Raji (cell line): ENCODE measurements around the gene SETBP1.

Source experiments
- POLR2A ChIP-seq: IDR thresholded peaks from 2 replicates; pipeline ENCODE4 v1.6.1; 2011; ENCODE audit warnings: low read depth, low read length, control low read depth; ENCODE audit not compliant: insufficient read depth

The SETBP1 gene

DNA sequence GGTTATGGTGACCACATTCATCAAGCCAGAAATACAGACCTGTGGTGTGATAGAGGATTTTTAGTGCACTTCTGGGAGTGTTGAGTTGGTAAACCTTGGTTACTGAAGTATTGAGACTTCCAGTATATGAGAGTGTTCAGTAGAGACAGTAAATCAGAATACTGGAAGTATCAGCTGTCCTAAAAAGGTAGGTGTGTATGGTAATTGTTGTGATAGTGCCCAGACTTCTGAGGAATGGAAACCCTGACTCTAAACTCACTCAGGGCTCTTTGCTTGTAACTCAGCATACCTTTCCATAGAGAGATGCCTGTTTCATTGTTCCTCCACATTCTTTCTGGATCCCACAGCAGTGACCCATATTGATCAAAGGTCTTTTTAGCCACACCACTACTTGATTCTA lies 217.1 kb downstream of the SETBP1 start:
- no peak for TF ChIP-seq POLR2A

DNA sequence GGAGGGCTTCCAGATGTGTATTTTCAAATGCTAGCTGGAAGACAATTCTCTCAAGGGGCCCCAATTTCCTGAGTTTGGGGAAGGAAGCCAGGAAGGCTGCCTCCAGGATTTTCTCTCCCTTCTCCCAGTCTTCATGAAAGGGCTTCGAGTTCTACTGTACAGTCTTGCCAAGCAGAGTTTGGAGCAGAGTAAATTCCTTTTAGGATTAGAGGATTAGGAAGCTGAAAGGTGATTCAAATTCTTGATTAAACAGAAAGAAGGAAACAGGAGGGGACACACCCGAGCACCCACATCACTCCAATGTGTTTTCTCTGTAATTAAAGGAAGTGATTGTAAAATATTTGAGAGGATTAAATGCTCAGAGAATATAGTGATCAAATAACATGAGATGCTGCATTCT lies 217.8 kb downstream of the SETBP1 start:
- TF ChIP-seq POLR2A = no peak

DNA sequence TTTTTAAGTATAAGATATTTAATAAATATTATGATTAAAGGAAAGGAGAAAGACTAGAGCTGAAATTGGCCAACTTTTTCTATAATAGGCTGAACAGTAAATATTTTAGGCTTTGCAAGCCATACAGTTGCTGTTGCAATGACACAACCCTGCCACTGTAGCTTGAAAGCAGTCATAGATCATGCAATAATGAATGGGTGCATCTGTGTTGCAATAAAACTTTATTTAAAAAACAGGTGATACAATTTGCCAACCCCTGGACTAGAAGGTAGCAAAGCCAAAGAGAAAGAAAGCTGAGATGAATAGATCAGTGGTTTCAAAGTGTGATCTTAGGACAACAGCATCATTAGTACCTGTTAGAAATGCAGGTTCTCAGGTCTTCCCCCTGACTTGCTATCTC lies 219.1 kb downstream of the SETBP1 start:
- no peak for TF ChIP-seq POLR2A

DNA sequence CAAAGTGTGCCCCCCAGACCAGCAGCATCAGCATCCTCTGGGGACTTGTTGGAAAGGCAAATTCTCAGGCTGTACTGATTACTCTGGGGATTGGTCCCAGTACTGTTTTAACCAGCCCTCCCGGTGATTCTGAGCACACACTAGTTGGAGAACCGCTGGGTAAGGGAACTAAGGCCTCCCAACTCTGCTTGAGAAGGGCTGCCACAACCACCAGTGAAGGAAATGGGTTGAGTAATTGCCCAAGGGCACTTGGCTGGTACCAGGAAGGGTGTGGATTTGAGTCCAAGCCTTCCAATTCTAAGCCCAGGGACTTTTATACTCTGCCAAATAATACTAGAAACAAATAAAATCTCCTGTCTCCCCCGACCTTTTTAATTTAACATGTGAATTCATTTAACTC lies 219.9 kb downstream of the SETBP1 start:
- no peak for TF ChIP-seq POLR2A

DNA sequence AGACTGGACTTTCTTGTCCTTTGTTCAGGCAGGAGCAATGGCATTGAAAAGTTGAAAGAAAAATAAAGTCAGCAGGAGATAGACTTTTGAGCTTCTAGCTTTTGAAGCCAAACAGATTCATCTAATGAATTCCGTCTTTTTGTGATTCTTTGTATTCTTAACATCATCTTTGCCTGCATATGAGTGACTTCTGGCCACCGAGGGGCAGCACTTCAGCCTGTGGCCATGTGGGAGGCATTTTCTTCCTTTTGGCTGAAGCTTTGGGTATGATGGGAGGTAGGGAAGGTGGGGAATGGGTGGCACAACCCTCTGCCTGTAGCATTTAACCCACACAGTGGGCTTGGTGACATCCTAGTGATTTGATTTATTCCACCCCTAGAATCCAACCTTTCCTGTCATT lies 220.6 kb downstream of the SETBP1 start:
- no peak for TF ChIP-seq POLR2A

DNA sequence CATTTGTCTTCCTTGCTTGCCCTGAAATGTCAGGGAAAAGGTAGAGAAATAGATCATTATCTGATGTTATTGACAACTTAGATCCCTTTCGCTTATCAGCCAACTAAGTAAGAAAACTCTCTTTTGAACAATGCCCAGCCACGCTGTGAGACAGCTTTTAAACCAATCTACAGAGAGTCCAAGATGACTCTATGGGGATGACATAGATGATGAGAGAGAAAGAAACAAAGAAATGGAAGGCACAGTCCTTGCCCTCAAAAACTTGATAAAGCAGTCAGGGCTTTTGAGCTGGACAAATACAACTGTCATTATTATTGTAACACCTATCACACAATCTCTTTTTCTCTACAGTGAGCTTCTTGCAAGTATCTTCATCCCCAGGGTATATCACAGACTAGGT lies 222.6 kb downstream of the SETBP1 start:
- TF ChIP-seq POLR2A = no peak

DNA sequence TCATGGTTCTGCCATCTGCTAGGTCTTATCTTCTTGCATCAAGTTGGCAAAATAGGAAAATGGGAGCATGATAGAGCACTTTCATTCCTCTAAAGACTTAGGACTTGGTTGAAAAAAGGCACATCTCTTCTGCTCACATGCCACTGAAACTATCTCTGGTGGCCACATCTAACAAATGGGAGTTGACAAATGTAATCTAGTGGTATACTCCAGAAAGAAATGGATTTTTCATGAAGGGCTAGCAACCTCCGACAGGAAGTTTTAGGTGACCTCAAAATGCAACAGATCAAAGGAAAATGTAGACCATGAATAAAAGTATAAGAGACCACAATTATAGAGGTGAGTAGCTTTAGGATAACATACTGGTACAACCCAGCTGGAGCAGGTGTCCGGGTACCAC lies 224.1 kb downstream of the SETBP1 start:
- TF ChIP-seq POLR2A = no peak

DNA sequence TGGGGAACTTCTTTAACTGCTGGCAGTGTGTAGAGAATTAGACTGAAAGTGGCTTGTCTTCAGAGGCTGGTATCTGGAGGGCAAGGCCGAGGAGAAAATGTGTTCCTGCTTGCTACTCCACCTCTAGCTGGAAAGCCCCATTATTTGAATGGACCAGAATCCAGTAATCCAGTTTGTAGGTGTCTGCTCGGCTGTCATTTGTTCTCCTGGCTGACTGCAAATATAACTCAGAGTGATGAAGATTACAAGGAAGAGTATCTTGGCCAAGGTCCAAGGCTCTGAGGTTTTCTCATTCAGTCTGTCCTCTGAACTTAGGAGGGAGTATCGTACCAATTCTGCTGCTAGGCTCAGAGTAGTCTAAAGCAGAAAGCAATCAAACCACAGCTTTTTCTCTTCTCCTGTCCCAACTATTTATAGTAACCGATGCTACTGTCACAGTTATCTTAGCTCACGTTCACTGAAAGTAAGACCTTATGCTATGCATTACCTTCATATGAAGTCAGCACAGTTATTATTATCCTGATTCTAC lies 228.6 kb downstream of the SETBP1 start:
- no peak for TF ChIP-seq POLR2A

DNA sequence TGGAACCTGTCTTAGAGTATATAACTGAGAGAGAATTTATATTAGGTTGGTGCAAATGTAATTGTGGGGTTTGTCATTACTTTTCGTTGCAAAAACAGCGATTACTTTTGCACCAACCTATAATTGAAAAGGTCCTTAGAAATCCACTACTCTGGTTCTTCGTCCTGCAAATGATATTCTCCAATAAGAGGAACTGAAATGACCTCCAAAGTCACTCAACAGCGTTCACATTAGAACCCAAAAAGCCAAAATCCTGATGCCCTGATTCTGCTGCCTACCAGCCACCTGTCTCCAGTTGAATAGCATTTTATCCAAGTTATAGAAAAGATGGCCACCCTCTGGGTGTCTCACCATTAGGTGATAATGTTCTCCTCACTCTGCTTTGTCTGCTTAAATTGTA lies 230.6 kb downstream of the SETBP1 start:
- no peak for TF ChIP-seq POLR2A

DNA sequence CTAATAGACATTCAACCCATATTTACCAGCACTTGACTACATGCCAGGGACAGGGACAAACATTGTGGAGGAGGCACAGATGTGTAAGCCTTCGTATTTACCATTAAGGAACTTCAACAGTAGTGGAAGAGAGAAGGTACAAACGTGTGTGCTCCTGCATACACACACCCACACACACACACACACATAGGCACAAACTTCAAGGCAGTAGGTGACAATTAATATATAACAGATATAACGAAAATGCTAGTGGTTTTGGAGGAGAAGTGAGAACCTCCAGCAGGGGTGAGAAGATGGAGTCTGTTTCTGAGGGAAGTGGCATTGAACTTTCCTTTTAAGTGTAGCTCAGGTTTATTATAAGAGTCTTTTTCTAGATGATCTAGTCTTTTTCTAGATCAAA lies 231.1 kb downstream of the SETBP1 start:
- TF ChIP-seq POLR2A = no peak

DNA sequence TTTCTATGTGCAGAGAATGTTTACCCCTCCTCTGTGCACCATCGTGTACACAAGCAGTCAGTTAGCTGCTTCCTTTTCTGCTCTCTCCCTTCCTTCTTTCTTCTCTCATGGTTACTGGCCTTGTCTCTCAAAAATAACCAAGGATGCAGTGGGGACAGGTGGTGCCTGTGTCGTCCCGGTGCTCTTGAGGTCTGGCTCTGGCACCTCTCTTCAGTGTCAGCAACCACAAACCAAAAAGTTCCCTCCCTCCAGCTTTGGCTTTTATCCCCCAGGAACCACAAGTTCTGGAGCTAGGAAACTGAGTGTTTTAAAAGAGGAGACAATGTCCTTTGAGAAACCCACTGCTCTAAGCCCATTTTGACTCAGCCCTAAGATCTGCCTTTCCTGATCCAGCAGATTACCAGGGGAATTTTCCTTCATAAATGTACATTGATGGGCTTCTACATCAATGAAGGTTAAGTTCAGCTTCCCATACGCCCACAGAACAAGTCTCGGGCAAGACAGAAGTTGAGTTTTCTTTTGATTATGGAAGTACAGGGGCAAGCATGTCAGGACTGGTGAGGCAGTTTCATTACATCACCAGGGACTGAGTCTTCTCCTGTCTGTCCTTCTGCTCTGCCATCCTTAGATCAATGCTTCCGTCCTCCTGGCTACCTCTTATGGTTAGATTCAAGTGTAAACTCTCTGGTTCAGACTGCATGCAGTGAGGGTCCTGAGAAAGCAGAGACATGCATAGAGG lies 232.2 kb downstream of the SETBP1 start:
- TF ChIP-seq POLR2A = no peak

DNA sequence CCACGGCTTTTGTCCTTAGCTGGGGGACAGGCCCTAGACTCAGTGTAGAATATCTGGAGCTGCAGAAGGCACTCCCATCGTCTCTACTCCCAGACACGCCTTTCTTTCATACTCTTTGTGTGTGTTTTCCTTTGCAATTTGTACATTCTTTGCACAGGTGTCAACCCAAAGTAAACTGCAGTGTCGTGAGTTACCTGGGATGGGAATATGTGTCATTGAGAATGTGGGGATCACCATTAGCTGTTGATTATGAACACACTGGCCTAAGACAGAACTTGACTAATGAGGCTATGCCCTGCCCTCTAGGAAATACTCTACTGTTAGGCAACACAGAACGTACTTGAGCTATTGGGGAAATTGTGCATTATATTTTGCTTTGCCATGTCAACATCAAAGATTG lies 233.3 kb downstream of the SETBP1 start:
- TF ChIP-seq POLR2A = no peak

DNA sequence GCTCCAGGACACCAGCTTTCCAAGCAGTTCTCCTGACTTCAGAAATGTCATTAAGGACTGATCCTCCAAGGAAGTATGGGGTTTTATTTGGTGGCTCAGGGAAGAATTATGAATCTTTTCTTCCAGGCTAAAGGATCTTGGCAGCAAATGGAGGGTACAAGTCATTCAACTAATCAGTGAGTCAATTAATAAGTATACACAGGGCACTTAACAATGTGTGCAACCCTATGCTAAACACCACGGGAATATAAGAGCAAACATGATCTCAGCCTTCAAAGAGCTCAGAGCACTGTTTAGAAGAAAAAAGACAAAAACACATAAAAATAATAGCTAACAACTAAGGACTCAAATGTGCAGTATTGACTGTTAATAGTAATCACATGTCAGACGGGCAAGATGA lies 234.5 kb downstream of the SETBP1 start:
- TF ChIP-seq POLR2A = no peak

DNA sequence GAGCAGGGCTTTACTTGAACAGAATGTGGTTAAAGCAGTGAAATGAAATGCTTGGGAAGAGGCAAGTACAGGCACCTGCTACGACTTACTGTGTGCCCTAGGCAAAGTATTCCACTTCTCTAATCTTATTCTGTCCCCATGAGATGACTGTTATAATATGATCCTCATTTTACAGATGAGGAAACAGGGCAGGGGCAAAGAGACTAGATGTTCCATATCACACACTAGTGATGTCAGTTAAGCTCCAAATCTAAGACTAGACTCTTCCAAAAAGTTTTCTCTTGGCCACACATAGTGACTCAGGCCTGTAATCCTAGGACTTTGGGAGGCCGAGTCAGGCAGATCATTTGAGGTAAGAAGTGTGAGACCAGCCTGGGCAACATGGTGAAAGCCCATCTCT lies 235.0 kb downstream of the SETBP1 start:
- no peak for TF ChIP-seq POLR2A

DNA sequence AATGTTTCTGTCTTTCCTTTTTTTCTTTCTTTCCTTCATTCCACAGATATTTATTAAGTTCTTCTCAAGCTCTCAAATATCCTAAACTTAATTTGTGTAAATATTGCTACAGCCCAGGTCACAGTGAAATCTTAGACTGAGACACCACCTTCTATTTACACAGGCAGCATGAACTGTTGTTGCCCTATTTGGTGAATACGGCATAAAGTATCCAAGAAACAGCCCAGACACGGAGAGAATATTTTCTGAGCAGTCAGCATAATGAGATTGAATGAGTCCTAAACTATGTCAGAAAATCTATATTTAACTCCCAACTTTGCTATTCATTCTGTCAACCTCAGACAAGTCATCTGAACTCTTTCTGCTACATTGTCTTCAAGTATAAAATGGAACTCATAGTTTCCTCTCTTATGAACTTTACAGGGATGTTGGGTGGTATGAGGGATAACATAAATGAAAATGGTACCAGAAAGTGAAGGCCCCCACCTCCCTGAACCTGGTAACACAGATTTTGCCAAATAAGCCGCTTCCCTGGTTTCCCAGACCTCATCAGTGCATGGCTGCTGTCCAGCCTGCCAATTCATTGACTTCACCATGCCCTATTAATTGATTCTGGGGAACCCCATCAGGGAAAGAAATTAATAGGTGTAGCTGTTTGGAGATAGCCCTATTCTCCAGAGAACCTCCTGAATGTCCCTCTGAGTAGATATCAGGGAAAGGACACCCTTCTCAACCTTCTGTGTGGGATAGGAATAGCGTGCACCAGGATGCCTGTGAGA lies 235.9 kb downstream of the SETBP1 start:
- no peak for TF ChIP-seq POLR2A
